Stimulated activated CD4-positive, alpha-beta T cell treated with anti-CD3 and anti-CD28 coated beads, Interleukin-12 subunit alpha, Interleukin-12 subunit beta, amount 100 ng/mL, for 48 hours (primary cell): ENCODE results near the gene CACNA2D3.

Experiments
- DNase-seq, 3 donors: peaks; one replicate each; pipeline ENCODE4 v3.0.0-alpha.2; 2020; ENCODE audit warnings: low read depth in 2 of 3, low spot score in 1 of 3

The CACNA2D3 gene

GRCh38 chr3:54126551-54126950 is 4.2 kb downstream of the CACNA2D3 start:
- no peak for DNase-seq

DNA sequence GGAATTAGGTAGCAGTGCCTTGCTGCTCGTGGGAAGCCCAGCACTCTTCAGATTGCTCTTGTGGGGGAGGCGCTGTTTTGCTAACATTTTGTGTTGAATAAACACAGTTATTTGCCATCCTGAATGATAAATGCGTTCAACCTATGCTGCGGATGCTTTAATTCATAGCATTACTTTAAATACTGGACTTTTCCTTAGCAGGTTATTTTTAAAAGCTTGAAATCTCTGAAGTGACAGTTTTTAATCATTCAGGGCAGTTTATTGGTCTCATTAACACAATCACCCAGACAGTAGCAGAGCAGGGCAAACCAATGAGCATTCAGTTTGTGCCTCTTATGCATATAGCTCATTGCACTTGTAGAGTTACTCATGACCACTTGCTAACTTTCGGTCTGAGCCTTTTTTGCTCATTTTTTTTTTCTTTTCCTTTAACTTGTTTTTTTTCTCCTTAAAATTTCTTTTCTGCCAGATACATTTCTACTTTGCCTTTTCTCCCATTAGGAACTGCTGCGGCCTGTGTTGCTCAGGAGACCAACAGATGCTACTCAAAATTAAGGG is 5.2 kb downstream of the CACNA2D3 start:
- no peak for DNase-seq

DNA sequence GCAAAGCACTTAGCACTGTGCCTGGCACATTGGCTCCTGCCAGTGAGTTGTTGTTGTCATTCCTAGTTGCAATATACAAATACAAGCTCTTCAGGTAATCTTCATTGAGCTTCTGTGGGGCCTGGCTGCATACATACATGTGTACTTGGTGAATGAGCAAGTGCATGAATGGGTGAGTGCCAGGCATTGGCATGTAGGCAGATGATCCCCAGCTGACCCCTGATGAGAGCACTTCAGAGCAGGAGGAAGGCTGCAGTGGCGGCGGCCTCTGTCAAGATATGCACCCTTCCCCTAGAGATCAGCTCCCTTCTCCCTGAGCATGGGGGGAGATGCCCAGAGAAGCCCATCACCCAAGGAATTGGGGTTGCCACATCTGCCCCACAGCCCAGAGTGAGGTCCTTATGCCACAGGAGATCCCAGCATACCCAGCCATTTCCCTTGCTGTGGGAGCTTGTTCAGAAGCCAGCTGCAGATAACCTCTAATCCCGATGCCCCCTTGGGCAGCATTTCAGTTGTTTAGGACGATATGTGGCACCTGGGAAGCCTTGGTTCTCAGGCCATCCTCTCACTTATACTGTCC is 8.8 kb downstream of the CACNA2D3 start:
- no peak for DNase-seq

GRCh38 chr3:54131890-54132289 is 9.5 kb downstream of the CACNA2D3 start:
- no peak for DNase-seq

GRCh38 chr3:54132685-54133084 is 10.3 kb downstream of the CACNA2D3 start:
- DNase-seq = no peak

GRCh38 chr3:54133196-54133595 is 10.8 kb downstream of the CACNA2D3 start:
- DNase-seq = no peak

GRCh38 chr3:54134155-54134554 is 11.8 kb downstream of the CACNA2D3 start:
- DNase-seq = no peak

DNA sequence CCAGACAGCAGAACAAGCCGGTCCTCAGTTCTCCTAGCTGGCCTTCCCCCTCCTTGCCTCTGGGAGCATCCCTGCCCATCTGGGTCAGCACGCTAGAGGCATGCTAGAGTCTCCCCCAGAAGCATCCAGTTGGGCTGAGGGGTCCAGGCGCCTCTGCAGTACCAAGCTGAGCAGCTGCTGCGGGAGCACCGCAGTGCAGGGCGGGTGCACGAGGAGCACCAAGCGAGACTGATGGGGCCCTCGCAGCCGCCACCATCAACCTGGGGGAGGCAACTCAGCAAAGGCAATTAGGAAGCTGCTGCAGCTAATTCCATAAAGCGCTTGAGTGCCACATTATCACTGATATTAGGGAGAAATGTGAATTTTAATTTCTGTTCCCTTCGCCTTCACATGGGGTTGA is 12.4 kb downstream of the CACNA2D3 start:
- DNase-seq = no peak

DNA sequence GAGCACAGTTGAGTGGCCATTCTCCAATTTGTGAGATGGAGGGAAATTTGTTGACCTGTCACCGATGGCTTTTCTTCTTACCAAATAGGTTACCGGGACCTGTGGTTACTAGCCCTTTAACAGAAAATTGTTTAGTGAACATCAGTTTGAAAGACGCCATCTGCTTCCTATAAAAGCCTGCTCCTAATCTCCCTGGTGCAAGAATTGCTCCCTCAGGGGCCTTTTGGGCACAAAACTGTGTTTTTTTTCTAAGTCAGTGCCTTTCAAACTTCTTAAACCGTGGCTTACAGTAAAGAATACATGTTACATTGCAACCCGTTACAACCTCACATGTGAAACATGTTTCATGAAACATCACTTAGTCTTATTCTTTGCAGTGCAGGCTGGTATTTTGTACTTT is 15.0 kb downstream of the CACNA2D3 start:
- DNase-seq = no peak

GRCh38 chr3:54138937-54139547 is 16.7 kb downstream of the CACNA2D3 start:
- no peak for DNase-seq

DNA sequence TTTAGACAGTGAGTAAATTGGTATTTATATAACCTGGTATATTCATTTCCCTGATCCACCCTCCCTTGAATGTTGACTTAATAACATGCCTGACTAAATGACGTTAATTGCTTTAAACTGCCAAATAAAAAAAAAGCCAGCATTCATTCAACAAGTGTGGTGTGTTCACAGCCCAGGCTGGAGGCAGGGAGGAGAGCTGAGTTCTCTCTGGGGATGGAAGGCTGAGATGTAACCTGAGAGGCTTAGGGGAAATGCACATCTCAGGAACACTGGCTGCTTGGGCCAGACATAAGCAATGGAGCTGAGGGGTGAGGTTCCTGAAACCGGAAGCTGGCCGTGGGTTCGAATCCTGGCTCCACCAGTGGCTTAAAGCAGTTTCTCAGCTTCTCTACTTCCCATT is 17.3 kb downstream of the CACNA2D3 start:
- no peak for DNase-seq

- no peak for DNase-seq
Measured at GRCh38 chr3:54144284-54144683, 21.9 kb downstream of the CACNA2D3 start.

DNA sequence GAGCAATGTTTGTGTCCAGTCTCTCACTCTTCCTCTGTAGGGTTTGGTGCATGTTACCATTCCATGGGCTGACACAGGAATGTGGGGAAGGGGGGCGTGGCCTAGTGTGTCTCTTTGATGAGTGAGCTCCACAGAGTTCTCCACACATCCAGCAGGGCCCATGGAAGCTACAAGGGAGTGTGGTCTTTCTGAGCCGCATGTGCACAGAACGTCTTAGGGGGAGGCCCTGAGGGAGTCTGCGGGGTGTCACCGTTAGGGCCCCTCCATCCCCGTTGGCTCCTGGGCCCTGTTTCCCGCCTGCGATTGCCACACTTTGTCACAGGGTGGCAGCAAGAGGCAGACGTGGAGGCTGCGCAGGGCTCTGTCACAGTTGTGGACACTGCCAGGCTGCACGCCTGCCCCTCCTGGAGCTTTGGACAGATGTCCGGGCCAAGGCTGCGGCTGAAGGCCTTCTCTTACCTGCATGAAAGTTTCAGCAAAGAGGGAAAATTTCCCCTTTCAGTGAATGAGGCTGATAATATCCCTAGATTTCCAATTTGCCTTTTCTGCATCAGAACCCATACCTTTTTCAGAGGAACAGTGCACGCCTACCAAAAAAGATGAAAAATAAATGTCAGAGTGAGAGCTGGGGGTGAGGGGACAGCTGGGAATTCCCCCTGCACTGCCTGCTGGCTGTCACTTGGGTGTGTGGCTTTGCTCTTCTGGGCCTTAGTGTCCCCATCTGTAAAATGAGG is 24.3 kb downstream of the CACNA2D3 start:
- no peak for DNase-seq

- no peak for DNase-seq
Measured at GRCh38 chr3:54150864-54151467, 28.6 kb downstream of the CACNA2D3 start.

DNA sequence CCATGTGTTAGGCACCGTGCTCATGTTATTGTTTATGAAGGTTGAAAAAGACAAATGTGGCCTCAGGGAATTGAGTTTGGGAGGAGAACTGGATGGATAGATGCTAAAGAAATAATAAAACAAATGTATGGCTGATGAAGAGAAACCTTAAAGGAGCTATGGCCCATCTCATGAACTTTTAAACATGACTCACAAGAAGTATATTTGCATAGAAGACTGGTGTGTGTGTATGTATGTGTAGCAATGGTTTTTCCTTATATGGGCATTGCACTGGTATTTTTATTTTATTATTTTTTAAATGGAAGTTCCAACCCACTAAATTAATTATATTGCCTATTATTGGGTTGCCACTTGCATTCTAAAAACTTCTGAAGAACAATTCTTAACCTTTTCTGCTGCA is 31.1 kb downstream of the CACNA2D3 start:
- DNase-seq = no peak

GRCh38 chr3:54157860-54158259 is 35.5 kb downstream of the CACNA2D3 start:
- DNase-seq = no peak

DNA sequence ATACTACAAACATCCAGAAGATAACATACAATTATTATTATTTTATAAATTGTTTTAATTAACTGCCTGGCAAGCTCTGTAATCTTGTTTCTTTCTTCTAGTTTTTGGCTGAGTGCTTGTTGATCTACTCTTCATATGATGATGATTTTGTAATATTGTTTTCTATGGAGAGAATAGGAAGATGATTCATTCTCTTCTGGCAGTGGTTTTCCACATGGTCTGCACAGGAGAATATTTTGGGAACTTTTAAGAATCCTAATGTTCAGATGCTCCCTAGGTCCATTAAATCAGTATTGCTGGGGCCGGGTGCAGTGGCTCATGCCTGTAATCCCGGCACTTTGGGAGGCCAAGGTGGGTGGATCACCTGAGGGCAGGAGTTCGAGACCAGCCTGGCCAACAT is 37.6 kb downstream of the CACNA2D3 start:
- no peak for DNase-seq

GRCh38 chr3:54163441-54163840 is 41.1 kb downstream of the CACNA2D3 start:
- no peak for DNase-seq

DNA sequence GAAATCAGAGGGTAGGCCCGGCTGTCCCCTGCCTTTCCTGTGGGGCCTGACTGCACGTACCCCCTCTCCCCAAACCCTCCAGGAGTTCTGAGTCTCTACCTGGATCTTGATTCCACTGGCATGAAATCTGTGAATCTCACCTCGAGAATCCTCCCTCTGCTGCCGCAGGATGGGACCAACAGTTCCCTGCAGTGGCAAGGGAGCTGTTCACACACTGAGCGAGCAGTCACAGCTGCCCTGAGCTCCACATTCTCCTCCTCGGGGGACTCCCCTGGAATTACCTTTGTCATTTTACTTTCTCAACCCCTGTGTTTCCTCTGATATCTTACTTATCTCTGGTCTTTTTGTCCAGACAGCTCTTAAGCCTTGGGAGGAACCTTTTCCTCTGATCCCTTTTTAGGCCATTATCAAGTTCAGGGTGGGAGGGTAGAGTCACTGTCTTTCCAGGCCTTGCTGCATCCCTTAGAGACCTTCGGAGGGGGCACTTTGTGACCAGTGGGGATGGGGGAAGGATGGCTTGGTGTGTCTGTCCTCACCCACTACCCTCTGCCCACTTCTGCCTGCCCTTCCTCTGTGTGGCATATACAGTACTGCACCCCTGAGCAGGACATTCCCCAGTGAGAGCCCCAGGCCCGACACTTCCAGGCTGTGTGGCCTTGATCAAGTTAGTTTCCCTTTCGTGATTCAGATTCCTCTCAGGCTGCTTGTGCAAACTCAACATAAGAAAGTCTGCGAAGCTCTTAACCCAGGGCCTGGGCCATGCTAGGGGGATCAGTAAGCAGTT is 42.0 kb downstream of the CACNA2D3 start:
- DNase-seq = no peak

DNA sequence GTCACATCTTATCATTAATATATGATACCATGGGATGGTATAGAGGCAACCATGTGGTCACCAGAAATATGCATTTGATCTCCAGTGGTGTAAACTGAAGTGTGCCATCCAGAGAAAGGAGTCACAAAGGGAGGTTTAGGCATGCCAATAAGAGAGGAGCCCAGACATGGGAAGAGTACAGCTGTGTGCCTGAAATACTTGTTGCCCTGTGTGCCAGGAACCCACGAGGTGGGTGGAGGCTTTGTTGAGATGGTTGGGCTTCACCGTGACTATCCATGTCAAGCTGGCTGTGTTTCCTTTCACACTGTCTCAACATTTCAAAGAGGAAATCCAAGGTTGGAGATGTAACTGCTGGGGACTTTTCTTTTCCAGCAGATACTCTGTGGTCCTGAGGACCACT is 43.5 kb downstream of the CACNA2D3 start:
- DNase-seq = no peak

DNA sequence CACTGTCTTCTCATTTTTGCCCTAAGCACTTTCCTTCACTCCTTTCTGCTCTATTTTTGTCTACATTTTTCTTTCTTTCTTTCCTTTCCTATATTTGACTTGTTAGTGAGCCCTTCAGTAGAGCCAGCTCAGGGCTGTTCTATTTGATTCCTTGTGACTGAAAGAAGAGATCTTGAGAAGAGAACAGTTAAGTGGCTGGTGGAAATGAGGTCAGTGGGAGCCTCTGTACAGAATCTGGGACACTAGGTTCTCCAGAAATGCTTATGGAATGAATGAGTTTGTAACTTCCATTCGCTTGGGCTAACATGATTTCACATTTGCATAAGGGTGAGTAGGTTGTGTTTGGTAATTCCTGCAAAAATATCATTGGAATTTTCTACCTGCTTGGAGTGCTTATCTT is 45.6 kb downstream of the CACNA2D3 start:
- no peak for DNase-seq
